GM19468 (cell line): ENCODE data around the gene LETM1.

Source experiments
- ATAC-seq: cut with Tn5 transposase; IDR thresholded peaks from one replicate; pipeline ENCODE4 v1.9.1; 2021; ENCODE audit warnings: mild to moderate bottlenecking, moderate library complexity, moderate number of reproducible peaks; ENCODE audit not compliant: unreplicated experiment; ENCODE audit errors: extremely low read depth

The LETM1 gene

DNA sequence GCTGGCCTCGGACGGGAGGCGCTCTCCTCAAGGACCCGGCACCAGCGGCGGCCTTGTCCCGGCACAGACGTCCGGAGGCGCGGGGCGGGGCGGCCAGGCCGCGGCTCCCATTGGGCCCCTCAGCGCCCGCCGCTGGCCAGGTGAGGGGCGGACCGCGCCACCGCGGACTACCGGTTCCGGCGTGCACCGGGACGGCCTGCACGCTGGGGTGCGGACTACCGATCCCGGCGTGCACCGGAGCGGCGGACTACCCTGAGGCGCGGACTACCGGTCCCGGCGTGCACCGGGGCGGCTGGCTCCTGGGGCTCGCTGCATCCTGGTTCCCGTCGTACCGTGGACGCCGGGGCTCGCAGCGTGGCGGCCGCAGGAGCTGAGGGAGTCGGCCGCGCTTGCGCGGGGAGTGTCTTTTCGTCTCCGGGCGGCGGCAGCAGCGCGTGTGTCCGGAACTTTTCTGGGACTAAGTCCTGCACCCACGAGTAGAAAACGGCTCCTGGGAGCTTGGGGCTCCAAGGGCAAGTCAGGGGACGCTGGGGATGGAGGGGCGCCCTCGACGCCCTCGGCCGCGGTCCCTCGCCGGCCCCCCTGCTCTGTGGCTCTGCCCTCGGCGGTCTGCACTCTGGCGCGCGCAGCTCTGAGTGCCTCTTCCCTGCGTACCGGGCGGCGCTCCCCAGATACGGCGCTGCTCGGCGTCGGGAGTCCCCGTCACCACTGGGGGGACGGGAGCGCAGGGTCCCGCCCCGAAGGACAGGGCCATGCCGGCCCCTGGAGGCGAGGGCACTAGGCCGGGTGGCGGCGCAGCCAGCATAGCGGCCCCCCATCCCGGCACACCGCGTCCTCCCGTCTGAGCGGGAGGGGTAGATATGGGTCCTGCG is at the start of gene LETM1:
Gene LETM1 (minus strand): TSS at position 86 of the 872 bp plus-strand sequence. CDS start 206 bp downstream, outside the sequence.
- peak; percentile 96 for ATAC-seq

DNA sequence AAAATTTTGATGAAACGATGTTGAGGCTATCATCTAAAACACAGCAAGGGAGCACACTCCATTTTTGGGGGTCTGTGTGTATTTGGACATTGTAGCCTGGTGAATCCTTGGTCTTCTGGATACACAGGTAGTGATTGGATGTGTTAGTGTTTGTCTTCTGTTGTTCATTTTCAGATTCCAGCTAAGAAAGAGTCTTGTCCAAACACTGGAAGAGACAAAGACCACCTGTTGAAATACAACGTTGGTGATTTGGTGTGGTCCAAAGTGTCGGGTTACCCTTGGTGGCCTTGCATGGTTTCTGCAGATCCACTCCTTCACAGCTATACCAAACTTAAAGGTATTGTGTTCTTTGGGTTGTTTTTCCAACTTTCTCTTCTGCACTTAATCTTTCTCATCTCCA is 48.1 kb upstream of the LETM1 start:
- ATAC-seq = no peak

DNA sequence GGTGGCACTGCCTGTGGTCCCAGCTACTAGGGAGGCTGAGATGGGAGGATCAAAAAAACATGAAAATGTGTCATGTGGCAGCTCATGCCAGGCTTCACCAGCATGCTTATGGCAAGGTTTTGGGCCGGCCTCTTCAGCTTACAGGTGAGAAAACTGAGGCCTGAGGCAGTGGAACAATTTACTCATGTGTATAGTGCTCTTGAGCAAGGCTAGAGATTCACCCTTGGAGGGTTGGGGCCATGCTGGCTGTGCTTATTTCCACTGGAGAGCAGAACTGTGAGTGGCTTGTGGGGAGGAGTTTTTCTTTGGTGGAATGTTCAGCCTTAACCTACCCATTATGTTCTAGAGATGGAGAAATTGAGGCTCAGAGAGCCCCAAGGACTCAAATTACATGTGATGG is 47.1 kb upstream of the LETM1 start:
- ATAC-seq = no peak

DNA sequence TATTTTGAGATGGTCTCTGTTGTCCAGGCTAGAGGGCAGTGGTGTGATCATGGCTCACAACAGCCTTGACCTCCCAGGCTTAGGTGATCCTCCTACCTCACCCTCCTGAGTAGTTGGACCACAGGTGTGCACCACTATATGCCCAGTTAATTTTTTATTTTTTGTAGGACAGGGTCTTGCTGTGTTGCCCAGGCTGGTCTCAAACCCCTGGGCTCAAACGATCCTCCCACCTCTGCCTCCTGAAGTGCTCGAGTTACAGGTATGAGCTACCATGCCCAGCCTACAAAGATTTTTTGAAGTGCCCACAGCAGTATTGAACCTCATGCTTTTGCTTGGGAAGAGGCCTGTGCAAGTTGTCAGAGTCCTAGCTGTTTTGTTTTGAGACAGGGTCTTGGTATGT is 46.3 kb upstream of the LETM1 start:
- ATAC-seq = no peak

DNA sequence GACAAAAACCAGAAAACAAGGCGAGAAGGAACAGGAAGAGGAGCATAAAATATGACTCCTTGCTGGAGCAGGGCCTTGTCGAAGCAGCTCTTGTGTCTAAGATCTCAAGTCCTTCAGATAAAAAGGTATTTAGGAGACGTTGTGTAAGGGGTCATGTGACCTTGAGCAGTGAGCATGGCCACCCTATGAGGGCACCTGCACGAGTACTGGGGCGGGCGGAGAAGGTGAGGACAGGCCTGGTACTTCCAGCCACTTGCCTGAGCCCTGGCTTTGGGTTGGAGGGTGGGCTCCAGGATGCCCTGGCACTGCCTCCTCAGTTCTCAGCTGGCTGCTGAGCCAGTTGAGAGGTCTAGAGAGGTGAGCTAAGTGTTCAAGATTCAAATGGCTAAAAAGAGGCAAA is 45.2 kb upstream of the LETM1 start:
- ATAC-seq = no peak

DNA sequence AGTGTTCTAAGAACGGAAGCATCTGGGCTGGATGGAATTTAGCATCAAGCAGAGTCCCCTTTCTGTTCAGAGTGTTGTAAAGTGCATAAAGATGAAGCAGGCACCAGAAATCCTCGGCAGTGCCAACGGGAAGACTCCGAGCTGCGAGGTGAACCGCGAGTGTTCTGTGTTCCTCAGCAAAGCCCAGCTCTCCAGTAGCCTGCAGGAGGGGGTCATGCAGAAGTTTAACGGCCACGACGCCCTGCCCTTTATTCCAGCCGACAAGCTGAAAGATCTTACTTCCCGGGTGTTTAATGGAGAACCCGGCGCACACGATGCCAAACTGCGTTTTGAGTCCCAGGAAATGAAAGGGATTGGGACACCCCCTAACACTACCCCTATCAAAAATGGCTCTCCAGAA is 44.7 kb upstream of the LETM1 start:
- ATAC-seq = no peak

DNA sequence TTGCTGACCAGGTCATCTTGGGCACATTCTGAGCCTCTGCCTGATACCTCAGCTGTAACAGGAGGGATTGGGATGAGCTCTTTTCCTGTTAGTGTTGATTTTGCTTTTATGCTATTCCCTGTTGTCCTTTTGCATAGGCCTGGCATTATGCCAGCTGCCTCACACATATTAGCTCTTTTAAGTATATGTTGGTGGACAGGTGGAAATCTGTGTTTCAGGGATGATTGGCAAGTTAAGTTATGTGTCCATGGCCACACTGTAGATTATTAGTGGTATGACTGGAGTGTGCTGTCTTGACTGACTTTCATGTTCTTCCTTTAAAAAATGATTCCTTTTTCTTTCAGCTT is 44.1 kb upstream of the LETM1 start:
- no peak for ATAC-seq

DNA sequence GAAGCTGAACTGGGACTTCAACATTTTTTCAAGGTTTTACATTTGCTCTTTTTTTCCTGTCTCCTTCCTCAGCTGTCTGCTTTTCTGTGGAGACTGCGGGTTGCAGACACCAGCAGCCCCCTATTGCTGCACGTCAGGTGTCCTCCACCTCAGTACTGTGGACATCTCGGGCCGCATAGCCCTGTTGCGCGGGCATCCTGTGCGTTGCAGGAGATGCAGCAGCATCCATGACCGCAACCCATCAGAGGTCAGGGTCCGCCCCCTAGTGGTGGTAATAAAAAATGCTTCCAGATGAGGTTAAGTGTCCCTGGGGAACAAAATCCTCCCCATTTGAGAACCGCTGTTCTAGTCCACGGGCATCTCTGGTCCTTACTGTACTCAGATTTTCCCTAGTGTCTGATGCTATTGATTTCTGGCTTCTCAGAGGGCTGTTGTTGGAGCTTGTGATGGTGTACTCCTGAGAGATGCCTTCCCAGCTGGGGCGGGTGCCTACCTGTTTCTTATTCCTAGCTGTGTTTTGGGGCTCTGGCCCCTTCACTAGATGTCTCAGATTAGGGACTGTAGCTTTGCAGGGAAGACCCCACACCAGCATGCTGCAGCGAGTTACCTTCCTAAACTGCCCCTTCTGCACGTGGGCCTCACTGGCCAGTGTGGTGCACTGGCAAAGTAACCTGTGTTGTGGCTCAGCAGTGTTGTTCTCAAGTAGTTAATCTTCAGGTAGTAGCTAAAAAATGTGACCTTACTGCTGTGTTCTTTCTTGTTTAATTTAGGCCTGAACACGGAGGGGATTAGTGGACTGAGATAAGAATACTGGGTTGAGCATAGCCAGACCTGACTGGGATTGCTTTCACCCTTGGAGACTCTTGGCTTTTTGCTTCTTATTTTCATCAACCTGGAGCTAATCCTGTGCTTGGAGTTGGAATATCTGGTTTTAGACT is 43.5 kb upstream of the LETM1 start:
- ATAC-seq = no peak

DNA sequence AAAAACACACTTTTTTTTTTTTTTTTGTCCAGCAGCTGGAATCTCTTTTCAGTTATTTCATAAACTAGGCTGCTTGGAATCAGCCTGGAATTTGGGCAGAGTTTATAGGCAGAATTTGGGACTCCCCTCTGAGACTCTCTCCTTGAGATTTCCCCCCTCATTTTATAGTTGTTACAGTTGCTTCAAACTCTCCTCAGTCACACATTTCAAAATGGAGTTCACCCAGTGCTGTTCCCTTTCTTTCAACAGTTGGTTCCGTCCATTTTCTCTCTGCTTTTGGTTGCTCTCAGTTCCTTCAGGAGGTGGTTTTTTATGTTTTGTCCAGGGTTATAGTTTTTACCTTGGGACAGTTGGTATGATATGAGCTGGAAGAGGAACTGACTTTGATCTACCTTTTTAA is 42.7 kb upstream of the LETM1 start:
- no peak for ATAC-seq

DNA sequence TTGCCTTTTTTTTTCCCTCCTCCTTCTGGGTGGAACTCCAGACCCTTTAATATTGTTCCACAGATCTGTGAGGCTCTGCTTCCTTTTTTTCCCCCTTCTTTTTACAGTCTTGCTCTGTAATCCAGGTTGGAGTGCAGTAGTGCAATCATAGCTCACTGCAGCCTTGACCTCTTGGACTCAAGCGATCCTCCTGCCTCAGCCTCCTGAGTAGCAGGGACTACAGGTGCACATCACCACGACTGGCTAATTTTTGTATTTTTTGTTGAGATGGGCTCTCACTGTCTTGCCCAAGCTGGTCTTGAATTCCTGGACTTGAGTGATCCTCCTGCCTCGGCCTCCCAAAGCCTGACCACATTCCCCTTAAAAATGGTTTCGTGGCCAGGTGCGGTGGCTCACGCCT is 42.1 kb upstream of the LETM1 start:
- no peak for ATAC-seq

DNA sequence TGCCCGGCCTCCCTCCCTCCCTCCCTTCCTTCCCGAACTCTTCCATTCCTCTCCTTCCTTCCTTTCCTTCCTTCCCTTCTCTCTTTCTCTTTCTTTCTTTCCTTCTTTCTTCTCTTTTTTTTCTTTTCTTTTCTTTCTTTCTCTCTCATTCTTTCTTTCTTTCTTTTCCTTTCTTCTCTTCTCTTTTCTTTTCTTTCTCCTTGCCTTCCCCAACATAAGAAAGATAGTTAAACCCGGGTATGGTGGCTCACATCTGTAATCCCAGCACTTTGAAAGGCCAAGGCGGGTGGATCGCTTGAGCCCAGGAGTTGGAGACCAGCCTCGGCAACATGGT is 40.7 kb upstream of the LETM1 start:
- no peak for ATAC-seq

DNA sequence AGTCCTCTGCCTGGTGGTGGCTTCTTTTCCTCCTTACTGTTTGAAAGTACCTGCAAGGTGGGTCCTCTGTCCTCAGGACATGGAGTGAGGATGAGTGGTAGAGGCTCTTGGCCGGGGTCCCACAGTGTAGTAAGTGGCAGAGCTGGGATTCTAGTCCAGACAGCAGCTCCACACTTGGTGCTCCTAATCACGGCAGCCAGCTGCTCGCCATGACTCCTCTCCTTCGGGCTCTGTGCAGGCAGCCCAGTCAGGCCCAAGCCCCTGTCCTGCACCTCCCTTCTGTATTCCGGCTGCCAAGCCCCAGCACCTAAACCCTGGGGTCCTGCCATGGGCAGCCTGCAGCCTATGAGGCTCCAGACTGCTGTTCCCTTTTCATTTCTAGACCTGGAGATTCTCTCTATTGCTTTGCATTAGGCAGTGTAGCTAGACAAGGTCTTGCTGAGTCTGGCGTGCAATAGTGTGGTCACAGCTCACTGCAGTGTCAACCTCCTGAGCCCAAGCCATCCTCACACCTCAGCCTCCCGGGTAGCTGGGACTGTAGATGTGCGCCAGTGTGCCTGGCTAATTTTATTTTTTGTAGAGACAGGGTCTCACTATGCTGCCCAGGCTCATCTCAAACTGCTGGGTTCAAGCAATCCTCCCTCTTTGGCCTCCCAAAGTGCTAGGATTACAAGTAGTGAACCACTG is 40.2 kb upstream of the LETM1 start:
- no peak for ATAC-seq

DNA sequence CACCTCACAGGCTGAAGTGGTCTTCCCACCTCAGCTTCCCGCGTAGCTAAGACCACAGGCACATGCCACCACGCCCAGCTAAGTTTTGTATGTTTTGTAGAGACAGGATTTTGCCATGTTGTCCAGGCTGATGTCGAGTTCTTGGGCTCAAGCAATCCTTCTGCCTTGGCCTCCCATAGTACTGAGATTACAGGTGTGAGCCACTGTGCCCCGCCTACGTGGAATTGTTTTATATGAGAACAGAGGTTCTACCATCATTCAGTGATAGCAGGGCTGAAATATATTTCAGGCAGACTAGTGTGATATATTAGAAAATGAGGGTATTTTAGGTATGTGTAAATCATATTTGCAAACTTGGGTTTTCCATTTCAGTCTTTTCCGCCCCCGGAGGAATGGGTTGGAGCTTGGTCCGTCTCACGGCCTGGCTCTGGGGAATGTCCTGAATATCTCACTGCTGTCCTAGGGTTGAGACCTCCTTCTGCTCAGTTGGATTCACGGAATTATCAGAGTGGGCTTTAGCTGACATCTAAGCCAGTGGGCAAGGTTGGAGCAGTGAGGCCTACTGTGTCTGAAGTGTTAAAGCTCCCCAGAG is 35.1 kb upstream of the LETM1 start:
- ATAC-seq = no peak

DNA sequence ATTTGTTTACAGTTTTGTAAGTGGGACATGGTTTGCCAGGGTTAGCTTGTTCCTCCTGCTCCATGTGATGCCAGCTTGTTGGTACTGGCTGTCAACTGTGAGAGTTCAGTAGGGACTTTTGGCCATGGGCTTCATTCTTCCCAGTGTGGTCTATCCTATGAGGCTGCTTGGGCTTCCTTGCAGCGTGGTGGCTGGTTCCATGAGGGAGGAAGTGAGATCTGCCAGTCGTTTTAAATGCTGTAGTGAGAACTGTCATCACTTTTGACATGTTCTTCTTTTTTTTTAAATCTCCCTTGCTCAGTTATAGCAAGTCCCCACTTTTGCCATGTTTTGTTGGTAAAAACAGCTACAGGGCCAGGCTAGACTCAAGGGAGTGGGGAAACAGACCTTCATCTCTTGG is 31.1 kb upstream of the LETM1 start:
- ATAC-seq = no peak

DNA sequence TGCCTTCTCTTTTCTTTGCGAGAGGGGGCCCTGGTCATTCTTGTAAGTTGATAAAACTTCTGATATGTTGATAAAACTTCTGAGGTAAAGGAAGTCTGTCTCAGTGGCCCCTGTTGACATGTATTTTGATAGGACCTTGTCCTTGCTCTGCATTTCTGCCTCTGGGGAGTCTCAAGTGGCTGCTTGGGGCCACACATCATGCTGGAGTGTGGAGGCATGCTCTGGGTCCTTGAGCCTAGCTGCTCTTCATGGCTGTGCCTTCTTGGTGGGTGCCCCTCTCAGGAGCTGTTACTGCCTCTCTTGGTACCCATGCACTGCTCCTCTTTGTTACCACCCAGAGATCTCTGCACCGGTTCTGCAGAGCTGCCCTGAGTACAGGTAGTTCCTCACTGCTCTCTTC is 29.5 kb upstream of the LETM1 start:
- ATAC-seq = no peak

DNA sequence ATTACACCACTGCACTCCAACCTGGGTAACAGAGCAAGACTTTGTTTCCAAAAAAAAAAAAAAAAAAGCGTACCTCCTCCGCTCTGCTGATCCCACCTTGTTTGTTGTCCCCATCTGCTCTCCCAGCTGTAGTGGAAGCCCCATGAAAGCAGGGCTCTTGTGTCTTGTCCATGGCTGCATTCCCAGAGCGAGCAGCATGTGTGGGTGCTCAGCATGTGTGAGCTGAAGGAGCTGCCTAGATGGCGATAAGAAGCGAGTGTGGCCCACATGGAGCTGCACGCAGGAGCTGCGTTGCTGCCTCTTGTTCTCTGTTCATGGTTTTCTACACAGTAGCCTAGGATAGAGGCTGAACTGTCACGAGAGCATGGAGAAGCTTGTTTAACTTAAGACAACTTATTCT is 27.6 kb upstream of the LETM1 start:
- no peak for ATAC-seq

DNA sequence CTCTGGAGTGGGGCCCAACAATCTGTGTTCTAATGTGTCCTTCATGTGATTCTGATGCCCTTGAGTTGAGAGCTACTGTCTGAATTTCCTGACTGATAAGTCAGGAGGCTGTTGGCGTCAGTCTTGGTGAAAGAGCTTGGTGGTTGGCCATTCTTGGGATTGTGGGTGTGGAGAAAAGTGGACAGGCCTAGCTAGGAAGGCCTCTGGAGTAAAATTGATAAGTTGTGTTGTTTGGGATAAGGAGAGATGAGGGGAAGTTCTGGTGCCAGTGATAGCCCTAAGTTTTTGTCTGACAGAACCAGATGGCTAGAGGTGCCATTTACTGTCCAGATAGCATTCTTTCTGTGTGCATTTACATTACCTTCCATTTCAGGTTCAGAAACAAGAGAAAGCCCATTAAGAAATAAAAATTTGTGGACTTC is 26.9 kb upstream of the LETM1 start:
- ATAC-seq = no peak

DNA sequence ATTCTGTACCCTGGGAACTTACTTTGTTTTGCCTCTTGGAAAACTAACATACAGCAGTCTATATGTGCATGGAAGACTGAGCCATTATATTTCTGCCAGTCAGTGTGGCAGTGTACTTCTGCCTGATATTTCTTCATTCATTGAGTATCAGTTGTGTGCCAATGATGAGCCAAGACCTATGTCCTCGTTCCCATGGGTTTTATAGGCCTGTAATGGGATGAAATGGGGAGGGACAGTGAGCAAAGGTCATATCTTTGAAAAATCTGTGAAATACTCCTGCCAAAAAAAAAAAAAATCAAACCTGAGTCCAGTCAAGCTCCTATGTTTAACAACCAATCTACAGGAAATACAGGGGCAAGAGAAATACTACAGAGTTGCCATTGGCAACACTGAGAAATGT is 24.4 kb upstream of the LETM1 start:
- ATAC-seq = no peak

DNA sequence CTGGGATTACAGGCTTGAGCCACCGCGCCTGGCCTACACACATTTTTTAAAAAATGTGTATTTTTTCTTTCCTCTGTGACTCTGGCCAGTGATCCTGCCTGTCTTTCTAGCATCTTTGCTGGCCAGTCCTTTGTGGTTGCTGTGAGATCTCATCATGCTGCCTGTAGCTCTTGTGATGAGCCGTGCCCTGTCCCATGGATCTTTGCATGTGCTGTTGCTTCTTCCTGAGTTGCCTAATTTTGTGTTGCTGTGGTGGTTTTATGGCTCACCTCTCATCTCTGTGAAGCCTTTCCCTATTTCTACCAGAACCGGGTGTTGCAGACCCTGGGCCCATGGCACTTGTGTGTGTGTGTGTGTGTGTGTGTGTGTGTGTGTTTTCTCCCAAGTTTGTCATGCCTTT is 23.5 kb upstream of the LETM1 start:
- ATAC-seq = no peak

DNA sequence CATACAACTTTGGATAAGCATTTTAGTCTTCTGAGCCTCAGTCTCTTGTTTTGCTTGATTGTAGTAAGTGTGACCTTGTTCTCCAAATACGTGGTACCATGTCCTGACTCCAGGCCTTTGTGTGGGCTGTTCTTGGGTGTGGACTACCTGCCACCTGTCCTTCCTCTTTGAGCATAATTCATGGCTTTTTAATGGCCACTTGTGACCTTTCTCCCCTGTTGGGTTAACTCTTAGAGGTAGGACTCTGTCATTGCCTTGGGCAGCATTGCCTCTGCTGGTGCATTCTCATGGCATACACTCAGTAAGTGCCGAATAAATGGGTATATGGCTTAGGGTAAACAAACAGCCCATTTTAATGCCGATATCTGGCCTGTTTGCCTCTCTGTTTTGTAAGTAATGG is 18.2 kb upstream of the LETM1 start:
- no peak for ATAC-seq

DNA sequence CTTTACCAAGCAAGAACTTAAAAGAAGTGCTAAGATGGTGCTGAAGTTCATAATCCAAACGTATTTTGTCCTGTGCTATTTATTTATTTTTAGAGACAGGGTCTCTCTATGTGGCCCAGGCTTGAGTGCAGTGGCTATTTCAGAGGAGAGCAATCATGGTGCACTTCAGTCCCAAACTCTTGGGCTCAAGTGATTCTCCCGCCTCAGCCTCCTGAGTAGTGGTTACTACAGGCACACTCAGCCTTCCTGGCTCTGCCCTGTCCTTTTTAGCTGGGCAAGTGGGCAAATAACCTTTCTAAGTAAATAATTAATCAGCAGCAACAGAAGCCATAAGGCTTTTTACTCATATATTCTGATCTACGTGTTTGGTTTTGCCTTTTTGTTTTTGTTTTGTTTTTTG is 17.8 kb upstream of the LETM1 start:
- no peak for ATAC-seq
